ENCODE results near the gene ZDHHC9. TPM values are rescaled to one million over a fixed set of nuclear protein-coding genes. Genes with fewer than 3 reads are reported as not detected.

Gene ZDHHC9
- total and polyA plus RNA-seq, 2 of the 4 experiments (the other 2 are of a cell fraction) = 17.7 to 28.4 TPM

- H3K9me3 ChIP-seq (ENCODE audit: control insufficient read depth, insufficient read depth, low read length) = no peaks in the 10 kb centered on the region
- H2BK120ac ChIP-seq (ENCODE audit: low read depth, low read length) = no peak overlapping the region
- no peak overlapping the region for H4K8ac ChIP-seq (ENCODE audit: low read depth in 2 of 2, low read length in 2 of 2)
- TF ChIP-seq BHLHE40 (IDR thresholded peaks at IDR 0.05; ENCODE audit: low read depth, low read length) (no peak), FOS (IDR thresholded peaks at IDR 0.05; ENCODE audit: low read depth, low read length) (no peak), CEBPB (IDR thresholded peaks at IDR 0.05; ENCODE audit: low read depth, low read length) (no peak), SMC3 (IDR thresholded peaks at IDR 0.05; ENCODE audit: low read depth, low read length) (no peak), NFE2L2 (IDR thresholded peaks at IDR 0.05; ENCODE audit: low read depth, low read length) (no peak), USF2 (IDR thresholded peaks at IDR 0.05; ENCODE audit: low read depth, low read length) (no peak), CHD1 (IDR thresholded peaks at IDR 0.05; ENCODE audit: low read depth, low read length) (no peak), RAD21 (IDR thresholded peaks at IDR 0.05; ENCODE audit: low read length) (no peak), MAFK (IDR thresholded peaks at IDR 0.05; ENCODE audit: low read depth, low read length) (no peak), MAZ (IDR thresholded peaks at IDR 0.05; ENCODE audit: borderline replicate concordance, low read depth, low read length) (no peak), RFX5 (IDR thresholded peaks at IDR 0.05; ENCODE audit: low read depth, low read length) (no peak), MXI1 (IDR thresholded peaks at IDR 0.05; ENCODE audit: borderline replicate concordance, low read depth, low read length) (no peak), POLR2A (IDR thresholded peaks at IDR 0.05; ENCODE audit: low read depth, low read length) (no peak)
- TF ChIP-seq, protein P1, sequence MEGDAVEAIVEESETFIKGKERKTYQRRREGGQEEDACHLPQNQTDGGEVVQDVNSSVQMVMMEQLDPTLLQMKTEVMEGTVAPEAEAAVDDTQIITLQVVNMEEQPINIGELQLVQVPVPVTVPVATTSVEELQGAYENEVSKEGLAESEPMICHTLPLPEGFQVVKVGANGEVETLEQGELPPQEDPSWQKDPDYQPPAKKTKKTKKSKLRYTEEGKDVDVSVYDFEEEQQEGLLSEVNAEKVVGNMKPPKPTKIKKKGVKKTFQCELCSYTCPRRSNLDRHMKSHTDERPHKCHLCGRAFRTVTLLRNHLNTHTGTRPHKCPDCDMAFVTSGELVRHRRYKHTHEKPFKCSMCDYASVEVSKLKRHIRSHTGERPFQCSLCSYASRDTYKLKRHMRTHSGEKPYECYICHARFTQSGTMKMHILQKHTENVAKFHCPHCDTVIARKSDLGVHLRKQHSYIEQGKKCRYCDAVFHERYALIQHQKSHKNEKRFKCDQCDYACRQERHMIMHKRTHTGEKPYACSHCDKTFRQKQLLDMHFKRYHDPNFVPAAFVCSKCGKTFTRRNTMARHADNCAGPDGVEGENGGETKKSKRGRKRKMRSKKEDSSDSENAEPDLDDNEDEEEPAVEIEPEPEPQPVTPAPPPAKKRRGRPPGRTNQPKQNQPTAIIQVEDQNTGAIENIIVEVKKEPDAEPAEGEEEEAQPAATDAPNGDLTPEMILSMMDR (conservative IDR thresholded peaks at IDR 0.05; ENCODE audit: low read depth, low read length) = no peak
- H3K4me2 ChIP-seq (ENCODE audit: low read depth, low read length) = no peak overlapping the region
- H3K56ac ChIP-seq (ENCODE audit: extremely low read depth, insufficient read depth, low read length) = no peak overlapping the region
- DNase-seq = no peak
- H4K5ac ChIP-seq (ENCODE audit: low read depth, low read length) = no peak overlapping the region
- ATAC-seq (ENCODE audit: low read depth) = no peak
- H2BK20ac ChIP-seq (ENCODE audit: low read depth, low read length) = no peak overlapping the region
- no peak overlapping the region for H2AK5ac ChIP-seq (ENCODE audit: low read depth, low read length)
- no peak overlapping the region for H2BK5ac ChIP-seq (ENCODE audit: low read depth, low read length, poor library complexity, severe bottlenecking)
- no peak overlapping the region for H3K9ac ChIP-seq (ENCODE audit: low read depth, low read length)
- peaks cover 5 to 21% of the 10 kb centered on the region in 2 experiments; a peak in 3 of 4 replicates for H3K79me1 ChIP-seq (ENCODE audit: low read depth in 1 of 2, low read length in 2 of 2)
- no peaks in the 10 kb centered on the region for H3K9me1 ChIP-seq (ENCODE audit: insufficient read depth, low read length)
- CTCF ChIA-PET = no interaction called here
- H3K23ac ChIP-seq (ENCODE audit: low read depth, low read length) = no peak overlapping the region
- no peaks in the 10 kb centered on the region for H4K20me1 ChIP-seq (ENCODE audit: insufficient read depth, low read length)
- in situ Hi-C loops (cut with MboI; ENCODE audit: low sequenced_read_pairs) (no loop called here), intact Hi-C loops (cut with micrococcal nuclease) (no loop called here), dilution Hi-C loops (cut with HindIII; ENCODE audit: low sequenced_read_pairs, unreplicated experiment) (no loop called here)
- H3K36me3 ChIP-seq (ENCODE audit: control insufficient read depth, insufficient read depth, low read length) = peaks cover 3% of the 10 kb centered on the region
- POLR2A ChIA-PET (ENCODE audit: unreplicated experiment) = no interaction called here
- no peak overlapping the region for H3K18ac ChIP-seq (ENCODE audit: low read depth, low read length)
- H3K14ac ChIP-seq (replicated peaks; ENCODE audit: low read depth, low read length) = no peak overlapping the region
- H3K4me1 ChIP-seq (ENCODE audit: control insufficient read depth, insufficient read depth, low read length) = no peaks in the 10 kb centered on the region
- BruUV-seq (replicated peaks) = no TSS peak
- no peak overlapping the region for H2AK9ac ChIP-seq (replicated peaks; ENCODE audit: low read depth, low read length, poor library complexity)
- no peak overlapping the region for H2BK15ac ChIP-seq (ENCODE audit: low read depth, low read length)
- H4K91ac ChIP-seq (ENCODE audit: insufficient read depth, low read depth, low read length) = no peak overlapping the region
- H3K4ac ChIP-seq (ENCODE audit: low read depth, low read length) = no peak overlapping the region
- WGBS, 2 experiments (ENCODE audit: extremely low coverage in 2 of 2, insufficient read length in 1 of 2) = no CpG with 5 or more reads among the region's 4 CpGs
- H3K4me3 ChIP-seq (ENCODE audit: insufficient read depth, low read depth, low read length) = no peak overlapping the region
- peaks cover 8% of the 10 kb centered on the region for H3K27me3 ChIP-seq (ENCODE audit: control insufficient read depth, insufficient read depth, low read length)
- no peak overlapping the region for H2AFZ ChIP-seq (replicated peaks; ENCODE audit: low read length, poor library complexity)
- H3K27ac ChIP-seq (ENCODE audit: insufficient read depth, low read length) = no peak overlapping the region
Observed at GRCh38 chrX:129845616-129846190, 2.0 kb upstream of the ZDHHC9 start.

Data from IMR-90 (cell line).